GM12891 (cell line): ENCODE data around the gene OCEL1.

Experiments used
- POLR2A ChIP-seq: IDR thresholded peaks from 2 replicates; pipeline ENCODE4 v1.6.1; 2011; ENCODE audit warnings: low read depth, low read length, control low read depth
- POLR2AphosphoS5 ChIP-seq: IDR thresholded peaks from 2 replicates; pipeline ENCODE4 v1.6.1; 2011; ENCODE audit warnings: low read depth, low read length, control low read depth
- TAF1 ChIP-seq: IDR thresholded peaks from 2 replicates; pipeline ENCODE4 v1.6.1; 2011; ENCODE audit warnings: low read depth, low read length, control low read depth

- no peak for TF ChIP-seq POLR2A
- TF ChIP-seq TAF1, result no peak
- no peak for TF ChIP-seq POLR2AphosphoS5
Observed at GRCh38 chr19:17219286-17219685, 6.7 kb upstream of the OCEL1 start.
